HG03575 (cell line): ENCODE data around the gene POC1B.
"Not testable (repeated sequence)": the region's sequence is repeated elsewhere in the genome, so short reads cannot be mapped to it uniquely, and the experiment has no call there.

Experiments used
- ATAC-seq: cut with Tn5 transposase; IDR thresholded peaks from one replicate; pipeline ENCODE4 v1.9.1; 2021; ENCODE audit not compliant: unreplicated experiment, insufficient number of reproducible peaks, low FRiP score; ENCODE audit errors: extremely low read depth

POC1B gene

DNA sequence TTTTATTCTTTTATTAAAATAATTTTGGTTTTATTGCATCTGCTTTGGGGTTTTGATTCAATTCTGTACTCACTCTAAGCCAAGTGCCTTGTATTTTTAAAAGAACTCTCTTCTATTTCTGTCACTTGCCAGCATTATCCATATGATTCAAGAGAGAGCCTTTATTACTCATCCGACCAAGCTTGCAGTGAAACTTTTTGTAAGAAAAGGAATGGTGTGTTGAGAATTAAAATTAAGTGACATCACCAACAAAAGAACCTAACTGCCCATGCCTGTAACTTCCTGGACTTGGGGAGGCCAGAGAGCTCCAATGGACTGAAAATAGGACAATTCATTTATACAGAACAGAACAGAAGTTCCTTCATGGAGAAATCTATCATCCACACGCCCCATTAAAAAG, 53.3 kb downstream of the POC1B start:
- ATAC-seq, result no peak

DNA sequence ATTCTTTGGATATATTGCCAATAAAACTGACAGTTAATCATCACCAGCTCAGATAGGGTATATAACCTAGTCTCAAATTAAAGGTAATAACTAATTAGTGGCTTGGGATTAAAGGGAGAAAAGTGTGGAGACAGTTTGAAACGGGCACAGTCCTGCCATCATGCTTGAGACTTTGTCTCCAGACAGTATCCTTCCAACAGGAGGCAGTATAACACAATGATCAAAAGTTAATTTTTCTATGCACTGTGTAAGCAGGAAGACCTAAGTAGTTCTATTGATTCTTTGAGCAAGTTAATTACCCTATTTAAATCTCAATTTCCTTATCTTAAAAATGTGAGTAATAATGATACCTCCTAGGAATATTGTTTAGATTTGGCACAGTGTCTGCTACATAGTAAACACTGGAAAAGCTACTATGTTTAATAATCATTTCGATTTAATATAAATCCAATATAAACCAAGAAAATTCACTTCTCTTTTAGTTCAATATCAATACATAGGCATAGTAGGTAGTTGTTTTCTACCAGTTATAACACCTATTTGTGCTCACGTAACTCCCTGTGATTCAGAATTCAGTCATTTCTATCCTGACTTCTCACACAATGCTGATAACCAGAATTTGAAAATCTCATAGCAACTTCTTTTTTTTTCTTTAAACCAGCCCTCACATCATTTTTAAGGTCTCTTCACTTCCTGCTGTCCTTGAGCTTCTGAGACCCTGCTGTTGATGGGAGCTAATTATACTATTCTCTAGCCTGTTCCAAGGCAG, 54.9 kb downstream of the POC1B start:
- ATAC-seq, result peak; percentile 32

DNA sequence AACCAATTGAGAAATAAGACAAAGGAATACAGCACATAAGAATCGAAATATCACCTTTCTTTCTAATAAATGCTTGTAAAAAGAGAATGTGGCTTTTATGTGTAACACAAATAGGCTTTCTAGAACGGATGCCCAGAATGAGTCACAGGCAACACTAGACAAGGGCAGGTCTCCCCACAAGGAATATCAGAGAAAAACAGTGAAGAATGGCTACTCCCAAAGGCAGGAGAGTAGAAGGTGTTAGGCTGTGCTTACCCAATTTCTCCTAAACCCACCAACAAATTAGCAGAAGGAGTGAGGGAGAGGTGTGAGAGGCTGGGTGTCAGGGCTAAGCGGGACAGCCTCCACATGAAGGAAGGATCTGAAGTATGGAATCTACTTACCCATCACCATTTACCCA, 56.5 kb downstream of the POC1B start:
- ATAC-seq, result peak; percentile 58

DNA sequence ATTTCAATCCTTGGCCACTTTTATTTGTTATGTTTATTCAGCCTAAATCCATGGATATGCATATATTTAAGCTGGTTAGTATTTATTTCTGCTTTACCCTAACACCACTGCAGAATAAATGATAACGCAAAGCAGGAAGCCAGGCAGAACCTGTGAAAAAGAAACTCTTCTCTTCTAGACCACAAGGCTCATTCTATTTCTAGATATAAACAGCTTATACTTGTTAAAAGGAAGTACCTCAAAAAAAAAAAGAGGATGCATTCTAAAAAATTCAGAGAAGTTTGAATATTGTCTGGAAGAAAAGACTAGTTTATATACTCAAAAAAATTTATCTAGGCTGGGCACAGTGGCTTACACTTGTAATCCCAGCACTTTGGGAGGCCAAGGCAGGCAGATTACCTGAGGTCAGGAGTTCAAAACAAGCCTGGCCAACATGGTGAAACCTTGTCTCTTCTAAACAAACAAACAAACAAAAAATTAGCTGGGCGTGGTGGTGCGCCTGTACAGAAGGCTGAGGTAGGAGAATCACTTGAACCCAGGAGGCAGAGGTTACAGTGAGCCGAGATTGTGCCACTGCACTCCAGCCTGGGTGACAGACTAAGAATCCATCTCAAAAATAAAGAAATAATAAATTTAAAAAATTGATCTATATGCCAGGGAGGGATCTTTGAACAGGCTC, 57.1 kb downstream of the POC1B start:
- ATAC-seq, result peak; percentile 73

DNA sequence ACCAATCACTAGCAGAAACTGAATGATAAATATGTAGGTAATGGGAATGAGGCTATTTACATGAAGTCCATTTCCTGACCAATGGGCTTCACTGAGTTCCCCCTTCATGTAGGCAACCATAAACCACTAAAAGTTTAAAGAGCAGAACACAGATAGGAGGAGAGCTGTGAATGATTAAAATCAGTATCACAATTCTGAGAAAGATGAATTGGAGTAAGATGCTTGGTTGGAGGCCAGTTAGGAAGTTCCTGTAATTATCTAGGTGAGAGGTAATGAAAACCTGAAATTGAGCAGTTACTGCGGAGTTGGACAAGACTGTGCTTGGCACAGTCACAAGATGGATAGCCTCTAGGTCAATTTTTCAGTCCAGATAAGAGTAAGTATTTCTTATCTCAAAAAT, 57.8 kb downstream of the POC1B start:
- ATAC-seq, result no peak

DNA sequence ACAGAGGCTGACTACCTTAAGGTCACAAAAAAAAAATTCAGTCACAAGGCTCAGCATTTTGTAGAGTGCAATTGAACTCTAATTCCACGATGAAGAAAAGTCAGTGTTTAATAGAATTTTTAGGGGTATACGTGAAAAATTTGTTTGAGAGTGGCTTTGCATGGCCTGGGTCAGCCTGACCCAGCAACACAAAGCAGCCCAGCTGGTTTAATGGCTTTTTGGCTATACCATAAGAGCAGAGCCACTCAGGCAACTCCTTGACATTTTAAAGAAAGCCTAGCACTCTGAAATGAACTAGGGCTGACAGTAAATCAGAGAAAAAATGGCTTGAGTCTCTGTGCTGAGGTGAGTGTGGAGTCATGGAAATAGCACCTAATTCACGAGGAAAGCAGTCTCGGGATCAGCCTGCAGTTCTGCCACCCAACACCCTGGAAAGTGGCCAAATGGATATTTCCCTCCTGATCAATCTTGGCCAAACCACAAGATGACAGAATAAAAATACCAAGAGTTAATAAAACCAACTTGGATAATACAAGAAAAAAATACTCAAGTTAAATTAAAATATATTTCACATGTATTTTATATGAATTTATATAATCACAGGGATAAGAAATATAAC, 60.8 kb downstream of the POC1B start:
- ATAC-seq, result no peak

DNA sequence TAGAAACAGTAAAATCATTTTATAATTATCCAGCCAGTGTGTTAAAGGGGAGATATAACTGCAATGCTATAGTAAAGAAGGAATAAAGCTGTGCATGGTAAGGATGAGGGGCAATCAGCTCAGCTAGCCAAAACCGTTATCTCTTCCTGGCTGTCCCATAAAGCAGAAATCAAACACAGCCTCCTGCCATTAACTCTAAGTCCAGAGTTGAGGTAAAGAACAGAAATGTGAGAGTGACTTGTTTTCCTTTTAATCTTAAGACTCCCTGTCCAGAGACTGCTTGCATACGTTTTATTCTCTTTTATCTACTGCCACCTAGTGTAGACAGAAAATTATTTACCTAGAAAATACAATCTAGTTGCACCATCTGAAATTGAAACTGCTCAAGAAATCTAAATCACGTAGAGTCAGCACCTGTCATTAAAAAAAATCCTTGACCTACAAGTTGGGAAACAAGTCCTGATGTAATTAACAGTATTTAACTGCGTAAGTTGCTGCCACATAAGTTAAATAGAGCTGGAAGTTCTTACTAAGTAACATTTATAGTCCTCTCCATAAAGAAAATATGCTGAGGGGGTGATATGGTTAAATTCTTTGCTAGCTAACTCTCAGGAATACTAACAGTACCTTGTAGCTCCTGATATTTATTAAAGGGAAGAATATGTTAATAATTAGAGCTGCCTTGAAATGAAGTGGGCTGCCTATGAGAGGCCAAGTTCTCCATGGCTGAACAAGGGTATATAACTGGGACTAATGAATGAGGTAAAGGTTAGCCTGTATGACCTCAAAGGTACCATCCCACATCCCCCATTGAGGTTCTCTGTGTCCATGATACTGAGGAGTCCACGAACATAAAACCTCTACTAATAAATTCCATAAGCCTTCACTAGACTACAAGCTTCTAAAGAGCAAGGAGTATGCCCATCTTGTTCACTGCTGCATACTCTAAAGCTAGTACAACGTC, 63.9 kb downstream of the POC1B start:
- ATAC-seq, result peak; percentile 95

DNA sequence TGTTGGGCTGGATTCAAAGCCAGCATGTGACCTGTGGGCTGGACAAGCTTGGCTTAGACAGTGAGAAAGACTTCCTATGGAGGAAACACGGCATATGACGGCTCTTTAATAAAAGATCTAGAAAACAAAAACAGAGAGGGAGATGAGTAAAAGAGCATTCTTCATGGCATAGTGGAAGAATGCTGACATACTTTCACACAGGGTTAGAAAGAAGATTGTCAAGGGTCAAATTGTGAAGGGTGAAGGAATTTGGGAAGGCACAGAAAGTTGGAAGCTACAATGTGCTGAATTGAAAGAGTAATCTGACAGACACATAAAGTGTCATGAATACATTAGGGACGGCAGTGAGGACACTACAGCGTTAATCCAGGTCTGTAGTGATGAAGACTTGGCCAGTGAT, 64.7 kb downstream of the POC1B start:
- ATAC-seq, result no peak

DNA sequence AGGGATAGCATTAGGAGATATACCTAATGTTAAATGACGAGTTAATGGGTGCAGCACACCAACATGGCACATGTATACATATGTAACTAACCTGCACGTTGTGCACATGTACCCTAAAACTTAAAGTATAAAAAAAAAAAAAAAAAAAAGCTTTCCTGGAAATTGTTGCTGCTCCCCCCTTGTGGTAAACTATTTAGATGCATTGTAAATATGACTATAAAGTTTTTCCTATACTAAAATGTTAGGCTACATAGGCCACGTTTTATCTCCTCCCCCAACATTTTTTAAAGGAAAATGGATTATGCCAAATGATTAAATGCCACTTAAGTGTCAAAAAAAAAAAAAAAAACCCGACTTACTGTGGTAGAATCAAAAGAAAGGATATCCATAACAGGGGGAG, 66.6 kb downstream of the POC1B start:
- ATAC-seq, result not testable (repeated sequence)

DNA sequence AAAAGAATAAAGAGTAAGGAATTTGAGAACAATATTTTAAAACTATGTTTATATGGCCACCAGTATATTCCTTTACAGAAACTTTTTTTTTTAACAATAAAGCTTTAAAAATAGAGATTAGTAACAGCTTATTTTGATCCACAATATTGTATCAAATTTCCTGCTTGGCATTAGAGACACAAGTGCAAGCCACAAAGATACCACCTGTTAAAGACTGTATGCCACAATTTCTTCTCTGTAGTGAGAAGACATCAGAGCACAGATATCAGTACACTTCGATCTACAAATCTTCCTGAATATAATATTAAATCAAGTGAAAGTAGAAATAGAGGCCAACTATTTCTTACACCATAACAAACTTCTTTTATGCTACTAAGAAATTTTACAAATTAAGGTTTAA, 69.3 kb downstream of the POC1B start:
- ATAC-seq, result no peak

DNA sequence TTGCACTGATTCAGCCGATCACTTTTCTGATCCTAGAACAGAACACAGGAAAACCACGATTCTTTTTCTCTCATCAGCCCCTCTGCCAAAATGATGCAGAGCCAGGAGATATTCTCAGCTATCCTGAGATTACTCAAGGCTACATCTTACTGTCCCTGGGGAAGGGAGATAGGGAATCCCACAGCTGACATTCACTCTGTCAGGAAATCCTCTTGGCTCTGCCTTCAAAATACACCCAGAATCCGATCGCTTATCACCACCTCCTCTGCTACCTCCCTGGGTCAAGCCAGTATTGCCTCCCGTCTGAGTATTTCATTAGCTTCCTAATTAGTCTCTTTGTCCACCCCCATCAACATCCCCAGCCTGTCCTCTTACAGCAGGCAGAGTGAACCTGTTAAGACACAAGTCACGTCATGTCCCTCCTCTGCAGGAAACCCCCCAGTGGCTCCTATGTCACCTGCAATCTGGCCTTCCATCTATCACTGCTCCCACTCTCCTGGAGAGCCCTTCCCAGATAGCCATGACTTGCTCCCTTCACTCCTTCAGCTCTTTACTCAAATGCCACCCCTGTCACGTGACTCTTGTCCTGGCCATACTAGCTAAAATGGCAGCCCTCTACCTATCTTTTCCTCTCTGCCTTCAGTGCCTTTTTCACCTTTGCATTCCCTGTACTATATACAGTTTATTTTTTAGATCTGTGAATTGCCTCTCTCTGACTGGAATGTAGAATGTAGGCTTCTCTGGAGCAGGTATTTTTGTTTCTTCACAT, 71.6 kb downstream of the POC1B start:
- ATAC-seq, result no peak

DNA sequence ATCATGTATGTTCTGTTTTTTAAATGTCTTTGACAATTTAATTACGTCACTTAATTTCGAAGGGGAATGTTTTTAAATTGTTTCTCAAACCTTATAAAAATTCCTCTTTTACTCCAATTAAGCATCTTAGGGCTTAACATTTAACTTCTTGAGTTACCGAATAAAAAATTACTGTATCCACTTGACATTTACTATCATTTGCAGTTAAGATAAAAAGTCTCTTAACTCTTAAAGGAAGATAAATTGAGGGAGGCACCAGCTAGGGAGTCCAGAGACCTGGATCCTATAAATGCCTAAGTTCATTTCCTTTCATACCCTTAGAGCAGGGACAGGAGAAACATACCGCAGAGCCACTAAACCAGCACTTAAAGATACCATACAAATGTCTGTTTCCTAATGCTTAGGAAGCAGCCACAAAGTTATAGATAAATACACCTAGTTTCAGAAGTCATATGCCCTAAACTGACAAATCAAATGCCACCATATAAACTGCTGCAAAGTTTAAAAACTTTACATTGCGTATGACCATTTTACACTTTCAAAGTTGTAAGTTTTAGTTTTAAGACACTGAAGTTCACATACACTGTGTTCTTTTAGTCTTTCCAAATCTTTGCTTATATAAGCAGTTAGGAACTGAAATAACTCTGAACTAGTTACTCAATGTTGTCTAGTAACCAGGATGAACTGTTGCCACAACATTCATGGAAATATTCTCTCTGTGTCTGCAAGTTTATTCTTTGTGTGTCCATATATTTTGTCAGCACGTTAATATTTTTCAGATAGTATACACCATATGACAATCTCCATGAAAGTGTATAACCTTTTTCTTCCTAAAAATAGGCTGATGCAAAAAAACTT, 72.5 kb downstream of the POC1B start:
- no peak for ATAC-seq

DNA sequence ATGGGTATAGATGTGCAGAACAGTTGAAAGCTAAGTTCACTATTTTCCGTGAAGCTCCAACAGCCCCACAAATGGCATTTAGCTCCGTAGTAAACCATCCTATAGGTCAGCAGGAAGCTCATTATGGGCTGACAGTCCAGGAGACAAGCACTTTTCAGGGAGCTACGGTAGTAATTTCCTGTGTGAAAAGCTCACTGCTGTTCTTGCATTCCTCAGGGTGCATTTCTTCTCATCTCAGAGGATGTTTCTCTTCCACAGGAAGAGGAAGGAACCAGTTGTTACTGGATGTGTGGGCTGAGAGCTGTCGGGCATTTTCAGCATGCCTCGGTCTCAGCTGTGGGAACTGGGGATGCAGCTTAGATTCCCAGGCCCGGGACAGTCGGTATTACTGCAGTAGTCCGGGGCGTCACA, 74.0 kb downstream of the POC1B start:
- no peak for ATAC-seq

DNA sequence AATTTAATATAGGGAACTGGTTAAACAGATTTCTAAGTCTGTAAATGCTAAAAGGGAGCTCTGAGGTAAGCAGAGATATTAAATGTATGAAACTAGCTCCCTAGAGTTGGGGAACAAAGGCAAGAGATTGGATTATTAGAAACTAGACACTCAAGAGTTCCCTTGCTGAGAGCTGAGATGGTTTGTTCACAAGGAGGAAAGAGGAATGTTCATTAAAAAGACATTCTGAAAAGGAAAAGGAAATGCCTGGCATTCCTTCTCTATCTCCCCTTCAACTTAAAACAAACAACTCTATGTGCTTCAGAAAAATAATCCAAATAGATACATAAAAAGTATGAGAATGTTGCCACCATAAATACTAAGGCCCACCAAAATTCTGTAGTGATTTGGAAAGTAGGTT, 74.9 kb downstream of the POC1B start:
- ATAC-seq, result no peak

DNA sequence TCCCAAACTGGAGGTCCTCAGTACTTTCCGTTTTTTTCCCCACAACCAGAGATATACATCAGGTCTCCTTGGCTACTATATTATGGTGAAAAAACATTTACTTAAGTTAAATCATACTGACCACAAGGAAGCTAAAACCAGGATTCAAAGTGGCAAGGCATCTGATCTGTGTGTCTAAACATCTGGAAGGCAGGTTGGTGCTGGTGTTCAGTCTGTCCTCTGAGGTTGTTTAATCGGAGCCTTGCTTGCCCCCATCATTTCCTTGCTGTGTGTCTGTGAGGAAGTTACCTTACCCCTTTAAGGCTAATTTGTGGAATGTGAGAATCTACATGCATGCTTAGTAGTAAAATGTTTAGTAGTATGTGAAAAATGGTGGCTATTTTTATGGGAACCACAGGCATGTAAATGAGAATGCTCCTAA, 76.9 kb downstream of the POC1B start:
- ATAC-seq, result no peak

DNA sequence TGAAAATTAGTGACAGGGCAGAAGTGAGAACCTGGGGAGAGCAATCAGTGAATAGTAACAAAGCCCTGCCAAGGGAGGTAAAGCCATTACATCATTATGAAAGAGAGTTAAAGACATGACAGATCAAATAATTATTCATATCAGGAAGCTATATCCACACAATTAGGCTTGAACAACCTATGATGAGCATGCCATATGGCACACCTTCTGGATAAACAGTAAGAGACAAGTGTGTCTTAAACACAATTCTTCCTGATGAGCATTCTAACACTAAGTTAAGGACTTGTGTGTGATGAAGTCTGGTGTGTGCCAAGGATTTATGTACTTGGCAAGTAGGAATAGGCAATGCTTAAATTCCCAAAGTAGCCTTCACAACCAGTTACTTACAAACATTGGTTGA, 77.3 kb downstream of the POC1B start:
- no peak for ATAC-seq

DNA sequence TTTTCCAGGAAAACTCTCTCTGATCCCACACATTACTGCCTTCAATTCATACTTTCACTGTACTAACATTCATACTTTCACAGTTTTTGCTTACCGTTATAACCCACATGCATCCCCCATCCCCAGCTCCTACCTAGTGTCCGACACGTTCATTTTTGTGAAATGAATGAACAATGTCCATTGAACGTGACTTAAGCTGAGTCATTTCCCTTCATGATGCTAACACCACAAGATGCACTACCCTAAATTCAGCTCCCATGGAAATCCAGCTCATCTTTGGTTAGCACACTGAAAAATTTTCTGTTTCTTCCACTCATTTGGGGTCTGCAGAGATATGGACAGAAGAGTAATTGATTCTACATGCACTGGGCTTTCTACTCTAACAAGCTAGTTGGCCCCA, 85.9 kb downstream of the POC1B start:
- no peak for ATAC-seq

DNA sequence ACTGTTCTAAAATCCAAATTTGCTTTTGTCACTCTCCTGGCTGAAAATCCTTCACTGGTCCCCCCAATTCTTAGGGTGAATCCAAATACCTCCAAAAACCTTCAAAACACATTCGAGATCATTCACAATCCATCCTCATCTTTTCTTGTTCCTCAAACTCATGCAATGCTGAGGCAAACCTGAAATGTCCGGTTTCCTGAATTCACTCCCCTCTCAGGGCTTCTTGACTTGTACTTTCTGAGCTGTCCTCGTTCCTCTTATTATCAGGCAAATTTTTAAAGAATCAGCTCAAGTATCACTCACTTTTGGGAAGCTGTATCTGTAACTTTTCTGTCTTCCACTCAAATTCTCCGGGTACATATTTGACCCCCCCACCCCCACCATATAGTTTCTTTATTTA, 88.6 kb downstream of the POC1B start:
- no peak for ATAC-seq
